Measurements from ENCODE around the gene TMEM109. TPM values are rescaled to one million over a fixed set of nuclear protein-coding genes. Genes with fewer than 3 reads are reported as not detected.

TMEM109 gene
- total RNA-seq, 4 donors from 2014 or later: 90.1 to 148 (median 111) TPM

DNA sequence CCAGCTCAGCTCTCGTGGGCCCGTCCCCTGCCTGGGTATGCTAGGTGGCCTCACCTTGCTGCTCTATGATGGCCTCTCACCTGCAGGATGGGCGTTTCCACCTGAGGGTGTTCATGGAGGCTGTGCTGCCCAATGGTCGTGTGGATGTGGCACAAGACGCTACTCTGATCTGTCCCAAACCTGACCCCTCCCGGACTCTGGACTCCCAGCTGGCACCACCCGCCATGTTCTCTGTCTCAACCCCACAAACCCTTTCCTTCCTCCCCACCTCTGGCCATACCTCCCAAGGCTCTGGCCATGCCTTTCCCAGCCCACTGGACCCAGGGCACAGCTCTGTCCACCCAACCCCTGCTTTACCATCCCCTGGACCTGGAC is 44.5 kb upstream of the TMEM109 start:
- no peak for TF ChIP-seq CTCF (IDR thresholded peaks at IDR 0.05; ENCODE audit: low read depth)

- no peak for TF ChIP-seq CTCF (IDR thresholded peaks at IDR 0.05; ENCODE audit: low read depth)
Measured at GRCh38 chr11:60870276-60870675, 43.7 kb upstream of the TMEM109 start.

DNA sequence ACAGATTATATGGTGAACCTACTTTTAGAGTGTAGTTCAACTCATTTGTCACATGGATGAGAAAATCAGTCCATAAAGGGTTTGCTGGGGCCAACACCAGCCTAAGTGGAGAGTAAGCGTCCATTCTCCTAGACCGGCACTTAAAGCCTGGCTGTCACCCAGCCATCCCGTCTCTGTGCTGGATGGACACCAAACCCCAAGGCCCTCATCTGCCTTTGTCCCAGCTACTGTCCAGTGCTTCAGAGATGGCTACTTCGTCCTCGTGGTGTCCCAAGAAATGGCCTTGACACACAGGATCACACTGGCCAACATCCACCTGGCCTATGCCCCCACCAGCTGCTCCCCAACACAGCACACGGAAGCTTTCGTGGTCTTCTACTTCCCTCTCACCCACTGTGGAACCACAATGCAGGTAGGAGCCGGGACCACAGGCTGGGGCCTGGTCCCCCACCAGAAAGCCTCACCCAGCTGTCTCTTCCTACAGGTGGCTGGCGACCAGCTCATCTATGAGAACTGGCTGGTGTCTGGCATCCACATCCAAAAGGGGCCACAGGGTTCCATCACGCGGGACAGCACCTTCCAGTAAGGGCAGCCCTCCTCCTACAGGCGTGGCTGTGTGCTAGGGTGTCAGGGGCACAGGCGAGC is 43.1 kb upstream of the TMEM109 start:
- TF ChIP-seq CTCF (IDR thresholded peaks at IDR 0.05; ENCODE audit: low read depth): no peak

GRCh38 chr11:60871378-60872061 is 42.4 kb upstream of the TMEM109 start:
- no peak for TF ChIP-seq CTCF (IDR thresholded peaks at IDR 0.05; ENCODE audit: low read depth)

DNA sequence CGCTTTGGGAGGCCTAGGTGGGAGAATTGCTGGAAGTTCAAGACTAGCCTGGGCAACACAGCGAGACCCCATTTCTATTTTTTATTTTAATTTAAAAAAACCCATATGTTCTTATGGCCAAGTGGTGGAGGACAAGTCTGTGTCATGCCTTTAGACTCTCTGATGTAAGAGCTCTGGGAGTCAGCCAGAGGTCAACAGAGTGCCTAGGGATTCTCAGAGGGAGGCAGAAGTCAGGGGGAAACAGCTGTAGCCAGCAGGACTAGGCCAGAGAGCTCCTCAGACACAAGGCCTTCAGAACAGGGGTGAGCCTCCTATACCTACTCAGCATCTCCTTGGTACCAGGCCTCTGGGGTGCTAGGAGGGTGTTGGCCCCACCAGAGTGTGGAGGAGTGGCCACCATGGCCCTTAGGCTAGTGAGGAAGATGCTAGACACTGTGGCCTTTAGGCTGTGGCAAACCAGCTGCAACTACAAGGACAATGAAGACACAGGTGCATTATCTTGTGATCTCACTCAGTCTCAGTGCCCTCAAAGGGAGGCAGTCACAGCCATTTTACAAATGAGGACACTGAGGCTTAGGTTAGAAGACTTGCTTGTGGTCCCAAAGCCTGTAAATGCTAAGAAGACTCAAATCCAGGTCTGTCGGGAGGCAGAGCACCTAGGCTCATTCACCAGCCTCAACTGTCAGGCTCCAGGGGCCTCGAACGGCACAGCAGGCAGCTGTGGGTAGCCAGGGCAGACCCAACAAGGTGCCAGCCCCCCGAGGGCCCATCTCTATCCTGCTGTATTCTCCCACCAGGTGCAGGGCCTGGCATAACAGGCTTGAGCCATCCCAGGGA is 41.6 kb upstream of the TMEM109 start:
- no peak for TF ChIP-seq CTCF (IDR thresholded peaks at IDR 0.05; ENCODE audit: low read depth)

- TF ChIP-seq CTCF (IDR thresholded peaks at IDR 0.05; ENCODE audit: low read depth): no peak
Measured at GRCh38 chr11:60872961-60873524, 40.9 kb upstream of the TMEM109 start.

DNA sequence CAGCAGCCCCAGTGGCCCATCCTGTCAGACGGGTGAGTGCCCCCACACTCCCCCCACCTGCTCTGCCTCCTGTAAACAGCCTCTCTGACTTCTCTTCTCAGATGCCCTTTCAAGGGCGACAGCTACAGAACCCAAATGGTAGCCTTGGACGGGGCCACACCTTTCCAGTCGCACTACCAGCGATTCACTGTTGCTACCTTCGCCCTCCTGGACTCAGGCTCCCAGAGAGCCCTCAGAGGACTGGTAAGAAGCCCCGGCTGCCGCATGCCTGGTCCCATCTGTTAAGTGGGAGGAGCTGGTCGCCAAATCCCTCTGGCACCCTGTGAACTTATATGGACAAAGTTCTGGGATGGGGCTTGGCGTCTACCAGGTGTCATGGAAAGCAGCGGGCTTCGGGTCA is 40.4 kb upstream of the TMEM109 start:
- no peak for TF ChIP-seq CTCF (IDR thresholded peaks at IDR 0.05; ENCODE audit: low read depth)

Data from subcutaneous adipose tissue (tissue), 4 donors.